ENCODE measurements around the gene ATXN7.

- TF ChIP-seq CTCF (conservative IDR thresholded peaks at IDR 0.05 in 1 of 2, IDR thresholded peaks at IDR 0.05 in 1 of 2; ENCODE audit: extremely low read depth in 1 of 2, insufficient read depth in 1 of 2, low read depth in 1 of 2, low read length in 2 of 2) (no peak), EZH2 (IDR thresholded peaks at IDR 0.05; ENCODE audit: borderline replicate concordance, low read length) (no peak)
Measured at GRCh38 chr3:63937661-63938651, 74.3 kb downstream of the ATXN7 start.

Data from mammary epithelial cell (primary cell).